ENCODE results near the gene NEMP2. TPM values are rescaled to one million over a fixed set of nuclear protein-coding genes. Genes with fewer than 3 reads are reported as not detected.

Gene NEMP2
- polyA plus RNA-seq, 2 of the 4 experiments (the other 2 are of a cell fraction), result 7.1 to 22.0 TPM

DNA sequence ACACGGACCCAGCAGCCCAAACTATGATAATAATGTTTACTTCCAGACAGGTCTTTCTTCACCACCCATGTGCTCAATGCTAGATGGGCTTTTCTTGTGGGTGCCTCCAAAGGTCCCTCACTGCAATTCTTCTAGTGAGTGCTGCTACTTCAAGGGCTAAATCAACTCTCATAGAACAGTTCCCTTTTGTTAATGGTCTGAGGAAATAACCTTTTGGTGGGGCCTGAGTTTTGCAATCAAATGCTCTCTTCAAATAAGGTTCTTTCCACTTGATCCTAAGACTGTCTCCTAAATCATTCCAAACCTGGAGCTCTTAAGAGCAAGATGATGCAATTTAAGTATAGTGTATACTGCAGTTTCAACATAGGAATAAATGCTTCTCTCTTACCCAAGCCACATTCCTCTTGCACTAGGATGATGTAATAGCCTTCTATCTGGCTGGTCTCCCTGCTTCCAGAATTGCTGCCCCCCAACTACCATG, 6.0 kb downstream of the NEMP2 start:
- ATAC-seq (peak; percentile 60 to 69), DNase-seq (ENCODE audit: low read depth in 1 of 2, low spot score in 1 of 2) (peak in 1 of 2 experiments; percentile 75), FAIRE-seq (no peak)
- peak overlapping the region; percentile 54 for H3K4me2 ChIP-seq
- H3K4me3 ChIP-seq, result no peak overlapping the region
- H3K4me1 ChIP-seq, result peaks cover 37% of the 10 kb centered on the region
- no peaks in the 10 kb centered on the region for H3K9me3 ChIP-seq
- ChIA-PET CTCF (interaction anchor here (0.9 to 1.6 kb wide), 2 partner anchors 148 to 440 kb away, joined by 3 to 4 read pairs; no protein-coding TSS in a partner anchor), POLR2A (interaction anchor here (0.5 to 0.6 kb wide), 2 partner anchors 48 to 78 kb away, joined by 3 read pairs; no protein-coding TSS in a partner anchor)
- H3K27ac ChIP-seq, result peak overlapping the region; percentile 75 to 82
- WGBS (ENCODE audit: missing lambda C conversion rate), result 68% methylated on average over 1 of the region's 1 CpG
- TF ChIP-seq EHMT2 (IDR thresholded peaks at IDR 0.05; ENCODE audit: low read depth) (no peak), BHLHE40 (IDR thresholded peaks at IDR 0.05; ENCODE audit: low read depth, low read length) (no peak), KDM5A (IDR thresholded peaks at IDR 0.05) (no peak), RARB (CRISPR knock-in tag; IDR thresholded peaks at IDR 0.05) (no peak), MAZ (IDR thresholded peaks at IDR 0.05; ENCODE audit: borderline replicate concordance, low read depth, low read length) (no peak), ZC3H11A (IDR thresholded peaks at IDR 0.05) (no peak), JUN (IDR thresholded peaks at IDR 0.05) (peak; percentile 46 to 53; a peak in 1 of 5 replicates), MYC (IDR thresholded peaks at IDR 0.05; ENCODE audit: borderline replicate concordance, low read length) (no peak), CEBPB (IDR thresholded peaks at IDR 0.05) (peak; percentile 89 to 99), HOXB5 (CRISPR knock-in tag; IDR thresholded peaks at IDR 0.05) (no peak), HEYL (CRISPR knock-in tag; IDR thresholded peaks at IDR 0.05) (no peak), SREBF2 (IDR thresholded peaks at IDR 0.05) (no peak), ZNF302 (CRISPR knock-in tag; IDR thresholded peaks at IDR 0.05) (no peak), RCOR1 (IDR thresholded peaks at IDR 0.05; ENCODE audit: low read depth, low read length) (no peak), ZFP36 (IDR thresholded peaks at IDR 0.05; ENCODE audit: borderline replicate concordance, partially characterized antibody) (no peak), CHD2 (IDR thresholded peaks at IDR 0.05; ENCODE audit: low read length, partially characterized antibody) (no peak), CHD4 (IDR thresholded peaks at IDR 0.05; ENCODE audit: borderline replicate concordance) (no peak), SMC3 (IDR thresholded peaks at IDR 0.05) (no peak), PHF8 (IDR thresholded peaks at IDR 0.05; ENCODE audit: borderline replicate concordance, low read depth) (no peak), CBX2 (IDR thresholded peaks at IDR 0.05; ENCODE audit: borderline replicate concordance, low read depth) (no peak), POLR2A (IDR thresholded peaks at IDR 0.05; ENCODE audit: low read length) (no peak), CBX8 (IDR thresholded peaks at IDR 0.05) (no peak), HOXA7 (CRISPR knock-in tag; IDR thresholded peaks at IDR 0.05) (no peak), MAFK (IDR thresholded peaks at IDR 0.05; ENCODE audit: partially characterized antibody) (no peak)
- TF ChIP-seq, protein P1, sequence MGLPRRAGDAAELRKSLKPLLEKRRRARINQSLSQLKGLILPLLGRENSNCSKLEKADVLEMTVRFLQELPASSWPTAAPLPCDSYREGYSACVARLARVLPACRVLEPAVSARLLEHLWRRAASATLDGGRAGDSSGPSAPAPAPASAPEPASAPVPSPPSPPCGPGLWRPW (IDR thresholded peaks at IDR 0.05), result peak; percentile 97
- TF ChIP-seq, protein P2, sequence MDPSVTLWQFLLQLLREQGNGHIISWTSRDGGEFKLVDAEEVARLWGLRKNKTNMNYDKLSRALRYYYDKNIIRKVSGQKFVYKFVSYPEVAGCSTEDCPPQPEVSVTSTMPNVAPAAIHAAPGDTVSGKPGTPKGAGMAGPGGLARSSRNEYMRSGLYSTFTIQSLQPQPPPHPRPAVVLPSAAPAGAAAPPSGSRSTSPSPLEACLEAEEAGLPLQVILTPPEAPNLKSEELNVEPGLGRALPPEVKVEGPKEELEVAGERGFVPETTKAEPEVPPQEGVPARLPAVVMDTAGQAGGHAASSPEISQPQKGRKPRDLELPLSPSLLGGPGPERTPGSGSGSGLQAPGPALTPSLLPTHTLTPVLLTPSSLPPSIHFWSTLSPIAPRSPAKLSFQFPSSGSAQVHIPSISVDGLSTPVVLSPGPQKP (IDR thresholded peaks at IDR 0.05; ENCODE audit: low read depth, low read length), result no peak
- TF ChIP-seq, protein P3, sequence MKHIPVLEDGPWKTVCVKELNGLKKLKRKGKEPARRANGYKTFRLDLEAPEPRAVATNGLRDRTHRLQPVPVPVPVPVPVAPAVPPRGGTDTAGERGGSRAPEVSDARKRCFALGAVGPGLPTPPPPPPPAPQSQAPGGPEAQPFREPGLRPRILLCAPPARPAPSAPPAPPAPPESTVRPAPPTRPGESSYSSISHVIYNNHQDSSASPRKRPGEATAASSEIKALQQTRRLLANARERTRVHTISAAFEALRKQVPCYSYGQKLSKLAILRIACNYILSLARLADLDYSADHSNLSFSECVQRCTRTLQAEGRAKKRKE (CRISPR knock-in tag; IDR thresholded peaks at IDR 0.05; ENCODE audit: low read depth), result no peak
- TF ChIP-seq, protein P4, sequence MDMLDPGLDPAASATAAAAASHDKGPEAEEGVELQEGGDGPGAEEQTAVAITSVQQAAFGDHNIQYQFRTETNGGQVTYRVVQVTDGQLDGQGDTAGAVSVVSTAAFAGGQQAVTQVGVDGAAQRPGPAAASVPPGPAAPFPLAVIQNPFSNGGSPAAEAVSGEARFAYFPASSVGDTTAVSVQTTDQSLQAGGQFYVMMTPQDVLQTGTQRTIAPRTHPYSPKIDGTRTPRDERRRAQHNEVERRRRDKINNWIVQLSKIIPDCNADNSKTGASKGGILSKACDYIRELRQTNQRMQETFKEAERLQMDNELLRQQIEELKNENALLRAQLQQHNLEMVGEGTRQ (IDR thresholded peaks at IDR 0.05), result no peak
- TF ChIP-seq, protein P5, sequence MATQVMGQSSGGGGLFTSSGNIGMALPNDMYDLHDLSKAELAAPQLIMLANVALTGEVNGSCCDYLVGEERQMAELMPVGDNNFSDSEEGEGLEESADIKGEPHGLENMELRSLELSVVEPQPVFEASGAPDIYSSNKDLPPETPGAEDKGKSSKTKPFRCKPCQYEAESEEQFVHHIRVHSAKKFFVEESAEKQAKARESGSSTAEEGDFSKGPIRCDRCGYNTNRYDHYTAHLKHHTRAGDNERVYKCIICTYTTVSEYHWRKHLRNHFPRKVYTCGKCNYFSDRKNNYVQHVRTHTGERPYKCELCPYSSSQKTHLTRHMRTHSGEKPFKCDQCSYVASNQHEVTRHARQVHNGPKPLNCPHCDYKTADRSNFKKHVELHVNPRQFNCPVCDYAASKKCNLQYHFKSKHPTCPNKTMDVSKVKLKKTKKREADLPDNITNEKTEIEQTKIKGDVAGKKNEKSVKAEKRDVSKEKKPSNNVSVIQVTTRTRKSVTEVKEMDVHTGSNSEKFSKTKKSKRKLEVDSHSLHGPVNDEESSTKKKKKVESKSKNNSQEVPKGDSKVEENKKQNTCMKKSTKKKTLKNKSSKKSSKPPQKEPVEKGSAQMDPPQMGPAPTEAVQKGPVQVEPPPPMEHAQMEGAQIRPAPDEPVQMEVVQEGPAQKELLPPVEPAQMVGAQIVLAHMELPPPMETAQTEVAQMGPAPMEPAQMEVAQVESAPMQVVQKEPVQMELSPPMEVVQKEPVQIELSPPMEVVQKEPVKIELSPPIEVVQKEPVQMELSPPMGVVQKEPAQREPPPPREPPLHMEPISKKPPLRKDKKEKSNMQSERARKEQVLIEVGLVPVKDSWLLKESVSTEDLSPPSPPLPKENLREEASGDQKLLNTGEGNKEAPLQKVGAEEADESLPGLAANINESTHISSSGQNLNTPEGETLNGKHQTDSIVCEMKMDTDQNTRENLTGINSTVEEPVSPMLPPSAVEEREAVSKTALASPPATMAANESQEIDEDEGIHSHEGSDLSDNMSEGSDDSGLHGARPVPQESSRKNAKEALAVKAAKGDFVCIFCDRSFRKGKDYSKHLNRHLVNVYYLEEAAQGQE (IDR thresholded peaks at IDR 0.05), result no peak
- TF ChIP-seq, protein P6, sequence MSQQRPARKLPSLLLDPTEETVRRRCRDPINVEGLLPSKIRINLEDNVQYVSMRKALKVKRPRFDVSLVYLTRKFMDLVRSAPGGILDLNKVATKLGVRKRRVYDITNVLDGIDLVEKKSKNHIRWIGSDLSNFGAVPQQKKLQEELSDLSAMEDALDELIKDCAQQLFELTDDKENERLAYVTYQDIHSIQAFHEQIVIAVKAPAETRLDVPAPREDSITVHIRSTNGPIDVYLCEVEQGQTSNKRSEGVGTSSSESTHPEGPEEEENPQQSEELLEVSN (IDR thresholded peaks at IDR 0.05; ENCODE audit: borderline replicate concordance, low read depth), result no peak
- TF ChIP-seq, protein P7, sequence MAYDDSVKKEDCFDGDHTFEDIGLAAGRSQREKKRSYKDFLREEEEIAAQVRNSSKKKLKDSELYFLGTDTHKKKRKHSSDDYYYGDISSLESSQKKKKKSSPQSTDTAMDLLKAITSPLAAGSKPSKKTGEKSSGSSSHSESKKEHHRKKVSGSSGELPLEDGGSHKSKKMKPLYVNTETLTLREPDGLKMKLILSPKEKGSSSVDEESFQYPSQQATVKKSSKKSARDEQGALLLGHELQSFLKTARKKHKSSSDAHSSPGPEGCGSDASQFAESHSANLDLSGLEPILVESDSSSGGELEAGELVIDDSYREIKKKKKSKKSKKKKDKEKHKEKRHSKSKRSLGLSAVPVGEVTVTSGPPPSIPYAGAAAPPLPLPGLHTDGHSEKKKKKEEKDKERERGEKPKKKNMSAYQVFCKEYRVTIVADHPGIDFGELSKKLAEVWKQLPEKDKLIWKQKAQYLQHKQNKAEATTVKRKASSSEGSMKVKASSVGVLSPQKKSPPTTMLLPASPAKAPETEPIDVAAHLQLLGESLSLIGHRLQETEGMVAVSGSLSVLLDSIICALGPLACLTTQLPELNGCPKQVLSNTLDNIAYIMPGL (CRISPR knock-in tag; IDR thresholded peaks at IDR 0.05; ENCODE audit: borderline replicate concordance), result no peak
- TF ChIP-seq, protein P8, sequence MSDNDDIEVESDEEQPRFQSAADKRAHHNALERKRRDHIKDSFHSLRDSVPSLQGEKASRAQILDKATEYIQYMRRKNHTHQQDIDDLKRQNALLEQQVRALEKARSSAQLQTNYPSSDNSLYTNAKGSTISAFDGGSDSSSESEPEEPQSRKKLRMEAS (IDR thresholded peaks at IDR 0.05), result no peak

Measured in A549 (cell line).